ENCODE results near the gene FN3KRP. TPM values are rescaled to one million over a fixed set of nuclear protein-coding genes. Genes with fewer than 3 reads are reported as not detected.

FN3KRP gene
- total and polyA plus RNA-seq, 2 of the 13 experiments (the other 11 are each of a cell fraction or from before 2014, with no cell fraction given) = 22.4 to 28.2 TPM

DNA sequence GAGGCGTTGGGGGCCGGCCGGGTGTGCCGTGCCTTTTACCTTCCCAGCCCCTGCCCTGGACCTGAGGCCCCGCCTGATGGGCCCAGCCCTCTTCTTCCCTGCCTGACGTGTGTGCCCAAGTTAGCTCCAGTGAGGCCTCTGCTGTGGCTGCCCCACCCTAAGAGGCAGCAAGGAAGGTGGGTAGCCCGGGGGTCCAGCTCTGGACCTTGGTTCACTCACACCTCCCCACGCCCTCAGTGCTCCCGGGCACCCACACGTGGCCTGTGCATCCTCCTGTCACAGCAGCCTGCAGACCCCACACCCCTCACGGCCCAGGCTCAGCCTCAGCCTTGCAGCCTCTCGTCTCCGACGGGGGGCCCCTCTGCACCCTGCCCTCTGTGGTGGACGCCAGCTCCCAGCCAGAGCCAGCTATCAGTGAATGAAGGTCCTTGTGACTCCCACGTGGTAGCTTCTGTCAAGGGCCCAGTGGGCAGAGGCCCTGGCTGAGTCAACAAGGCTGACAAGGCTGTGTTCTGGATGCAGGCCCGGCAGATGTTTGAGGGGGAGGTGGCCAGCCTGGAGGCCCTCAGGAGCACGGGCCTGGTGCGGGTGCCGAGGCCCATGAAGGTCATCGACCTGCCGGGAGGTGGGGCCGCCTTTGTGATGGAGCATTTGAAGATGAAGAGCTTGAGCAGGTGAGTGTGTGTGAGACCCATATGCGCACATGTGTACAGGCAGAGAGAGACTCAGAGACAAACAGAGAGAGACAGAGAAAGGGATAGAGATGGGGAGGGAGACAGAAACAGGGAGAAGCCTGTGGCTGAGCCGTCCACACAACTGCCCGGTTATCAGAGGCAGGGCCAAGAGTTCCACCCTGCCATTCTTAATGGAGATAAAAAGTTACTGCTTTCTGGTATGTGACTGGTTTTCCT is 21.7 kb downstream of the FN3KRP start (continued):
- TF ChIP-seq BRD4 (CRISPR knock-in tag; IDR thresholded peaks at IDR 0.05) (peak; percentile 78), CAMTA2 (CRISPR knock-in tag; IDR thresholded peaks at IDR 0.05; ENCODE audit: borderline replicate concordance) (no peak; the same call in 1 of the 2 replicates), ZNF44 (CRISPR knock-in tag; IDR thresholded peaks at IDR 0.05) (peak; percentile 95; the same call in 1 of the 2 replicates), CENPT (CRISPR knock-in tag; IDR thresholded peaks at IDR 0.05; ENCODE audit: low read depth) (peak; percentile 98), RFX1 (IDR thresholded peaks at IDR 0.05) (no peak), SMAD1 (CRISPR knock-in tag; IDR thresholded peaks at IDR 0.05; ENCODE audit: borderline replicate concordance, low read depth) (peak; percentile 96; the same call in 1 of the 2 replicates), SMARCE1 (IDR thresholded peaks at IDR 0.05; ENCODE audit: borderline replicate concordance) (no peak), MNT (IDR thresholded peaks at IDR 0.05) (peak; percentile 95), TOPORS (CRISPR knock-in tag; IDR thresholded peaks at IDR 0.05) (peak; percentile 99), BHLHE40 (IDR thresholded peaks at IDR 0.05; ENCODE audit: low read length) (peak; percentile 83), ZSCAN9 (CRISPR knock-in tag; IDR thresholded peaks at IDR 0.05; ENCODE audit: borderline replicate concordance) (peak; percentile 100), PHF8 (CRISPR knock-in tag; IDR thresholded peaks at IDR 0.05) (peak; percentile 90), ARHGAP35 (CRISPR knock-in tag; IDR thresholded peaks at IDR 0.05; ENCODE audit: borderline replicate concordance) (peak; percentile 99), SALL1 (CRISPR knock-in tag; IDR thresholded peaks at IDR 0.05) (peak; percentile 100), SMC3 (IDR thresholded peaks at IDR 0.05; ENCODE audit: low read length) (no peak; the same call in 1 of the 2 replicates), SKI (IDR thresholded peaks at IDR 0.05; ENCODE audit: partially characterized antibody) (peak; percentile 52), ZNF605 (CRISPR knock-in tag; IDR thresholded peaks at IDR 0.05) (peak; percentile 99)
- TF ChIP-seq, protein P1, sequence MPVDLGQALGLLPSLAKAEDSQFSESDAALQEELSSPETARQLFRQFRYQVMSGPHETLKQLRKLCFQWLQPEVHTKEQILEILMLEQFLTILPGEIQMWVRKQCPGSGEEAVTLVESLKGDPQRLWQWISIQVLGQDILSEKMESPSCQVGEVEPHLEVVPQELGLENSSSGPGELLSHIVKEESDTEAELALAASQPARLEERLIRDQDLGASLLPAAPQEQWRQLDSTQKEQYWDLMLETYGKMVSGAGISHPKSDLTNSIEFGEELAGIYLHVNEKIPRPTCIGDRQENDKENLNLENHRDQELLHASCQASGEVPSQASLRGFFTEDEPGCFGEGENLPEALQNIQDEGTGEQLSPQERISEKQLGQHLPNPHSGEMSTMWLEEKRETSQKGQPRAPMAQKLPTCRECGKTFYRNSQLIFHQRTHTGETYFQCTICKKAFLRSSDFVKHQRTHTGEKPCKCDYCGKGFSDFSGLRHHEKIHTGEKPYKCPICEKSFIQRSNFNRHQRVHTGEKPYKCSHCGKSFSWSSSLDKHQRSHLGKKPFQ (CRISPR knock-in tag; IDR thresholded peaks at IDR 0.05; ENCODE audit: insufficient replicate concordance) = peak; percentile 96
- TF ChIP-seq, protein P2, sequence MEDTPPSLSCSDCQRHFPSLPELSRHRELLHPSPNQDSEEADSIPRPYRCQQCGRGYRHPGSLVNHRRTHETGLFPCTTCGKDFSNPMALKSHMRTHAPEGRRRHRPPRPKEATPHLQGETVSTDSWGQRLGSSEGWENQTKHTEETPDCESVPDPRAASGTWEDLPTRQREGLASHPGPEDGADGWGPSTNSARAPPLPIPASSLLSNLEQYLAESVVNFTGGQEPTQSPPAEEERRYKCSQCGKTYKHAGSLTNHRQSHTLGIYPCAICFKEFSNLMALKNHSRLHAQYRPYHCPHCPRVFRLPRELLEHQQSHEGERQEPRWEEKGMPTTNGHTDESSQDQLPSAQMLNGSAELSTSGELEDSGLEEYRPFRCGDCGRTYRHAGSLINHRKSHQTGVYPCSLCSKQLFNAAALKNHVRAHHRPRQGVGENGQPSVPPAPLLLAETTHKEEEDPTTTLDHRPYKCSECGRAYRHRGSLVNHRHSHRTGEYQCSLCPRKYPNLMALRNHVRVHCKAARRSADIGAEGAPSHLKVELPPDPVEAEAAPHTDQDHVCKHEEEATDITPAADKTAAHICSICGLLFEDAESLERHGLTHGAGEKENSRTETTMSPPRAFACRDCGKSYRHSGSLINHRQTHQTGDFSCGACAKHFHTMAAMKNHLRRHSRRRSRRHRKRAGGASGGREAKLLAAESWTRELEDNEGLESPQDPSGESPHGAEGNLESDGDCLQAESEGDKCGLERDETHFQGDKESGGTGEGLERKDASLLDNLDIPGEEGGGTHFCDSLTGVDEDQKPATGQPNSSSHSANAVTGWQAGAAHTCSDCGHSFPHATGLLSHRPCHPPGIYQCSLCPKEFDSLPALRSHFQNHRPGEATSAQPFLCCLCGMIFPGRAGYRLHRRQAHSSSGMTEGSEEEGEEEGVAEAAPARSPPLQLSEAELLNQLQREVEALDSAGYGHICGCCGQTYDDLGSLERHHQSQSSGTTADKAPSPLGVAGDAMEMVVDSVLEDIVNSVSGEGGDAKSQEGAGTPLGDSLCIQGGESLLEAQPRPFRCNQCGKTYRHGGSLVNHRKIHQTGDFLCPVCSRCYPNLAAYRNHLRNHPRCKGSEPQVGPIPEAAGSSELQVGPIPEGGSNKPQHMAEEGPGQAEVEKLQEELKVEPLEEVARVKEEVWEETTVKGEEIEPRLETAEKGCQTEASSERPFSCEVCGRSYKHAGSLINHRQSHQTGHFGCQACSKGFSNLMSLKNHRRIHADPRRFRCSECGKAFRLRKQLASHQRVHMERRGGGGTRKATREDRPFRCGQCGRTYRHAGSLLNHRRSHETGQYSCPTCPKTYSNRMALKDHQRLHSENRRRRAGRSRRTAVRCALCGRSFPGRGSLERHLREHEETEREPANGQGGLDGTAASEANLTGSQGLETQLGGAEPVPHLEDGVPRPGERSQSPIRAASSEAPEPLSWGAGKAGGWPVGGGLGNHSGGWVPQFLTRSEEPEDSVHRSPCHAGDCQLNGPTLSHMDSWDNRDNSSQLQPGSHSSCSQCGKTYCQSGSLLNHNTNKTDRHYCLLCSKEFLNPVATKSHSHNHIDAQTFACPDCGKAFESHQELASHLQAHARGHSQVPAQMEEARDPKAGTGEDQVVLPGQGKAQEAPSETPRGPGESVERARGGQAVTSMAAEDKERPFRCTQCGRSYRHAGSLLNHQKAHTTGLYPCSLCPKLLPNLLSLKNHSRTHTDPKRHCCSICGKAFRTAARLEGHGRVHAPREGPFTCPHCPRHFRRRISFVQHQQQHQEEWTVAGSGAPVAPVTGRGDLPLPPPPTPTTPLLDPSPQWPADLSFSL (CRISPR knock-in tag; IDR thresholded peaks at IDR 0.05) = no peak
- TF ChIP-seq, protein P3, sequence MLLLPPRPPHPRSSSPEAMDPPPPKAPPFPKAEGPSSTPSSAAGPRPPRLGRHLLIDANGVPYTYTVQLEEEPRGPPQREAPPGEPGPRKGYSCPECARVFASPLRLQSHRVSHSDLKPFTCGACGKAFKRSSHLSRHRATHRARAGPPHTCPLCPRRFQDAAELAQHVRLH (CRISPR knock-in tag; IDR thresholded peaks at IDR 0.05; ENCODE audit: borderline replicate concordance, low read depth) = peak; percentile 100
